ENCODE data around the gene NEDD8. TPM values are rescaled to one million over a fixed set of nuclear protein-coding genes. Genes with fewer than 3 reads are reported as not detected.

The NEDD8 gene
- total RNA-seq, 4 donors from 2014 or later = 68.6 to 109 (median 98.3) TPM

GRCh38 chr14:24179961-24180796 is 52.0 kb downstream of the NEDD8 start:
- peak in 1 of 2 donors; percentile 22 for TF ChIP-seq POLR2A (IDR thresholded peaks at IDR 0.05)
- peak; percentile 20 to 76 for TF ChIP-seq EP300 (IDR thresholded peaks at IDR 0.05)
- no peak for TF ChIP-seq CTCF (IDR thresholded peaks at IDR 0.05)
- peaks cover 0 to 100% (median 2%) of the 10 kb centered on the region in 3 donors for H3K36me3 ChIP-seq
- H3K4me3 ChIP-seq = no peak overlapping the region
- WGBS, 2 donors = 56 to 63% methylated on average over 16 to 18 of the region's 18 CpGs
- H3K9me3 ChIP-seq = no peaks in the 10 kb centered on the region
- H3K4me1 ChIP-seq = peaks cover 0 to 16% (median 4%) of the 10 kb centered on the region in 4 donors
- H3K27me3 ChIP-seq = no peaks in the 10 kb centered on the region
- H3K27ac ChIP-seq = peak overlapping the region; percentile 67 to 92 (median 82)
- no peak for DNase-seq (ENCODE audit: low spot score in 2 of 2)

- H3K4me3 ChIP-seq = no peak overlapping the region
- no peaks in the 10 kb centered on the region for H3K9me3 ChIP-seq
- TF ChIP-seq POLR2A (IDR thresholded peaks at IDR 0.05) (no peak), EP300 (IDR thresholded peaks at IDR 0.05) (no peak), CTCF (IDR thresholded peaks at IDR 0.05) (no peak)
- no peaks in the 10 kb centered on the region for H3K27me3 ChIP-seq
- peaks cover 0 to 100% (median 2%) of the 10 kb centered on the region in 3 donors for H3K36me3 ChIP-seq
- DNase-seq (ENCODE audit: low spot score in 2 of 2) = no peak
- WGBS, 2 donors = 79 to 84% methylated on average over 7 to 14 of the region's 14 CpGs
- peak overlapping the region; percentile 67 to 92 (median 82) for H3K27ac ChIP-seq
- peaks cover 0 to 16% (median 4%) of the 10 kb centered on the region in 4 donors for H3K4me1 ChIP-seq
Observed at GRCh38 chr14:24179294-24179960, 52.7 kb downstream of the NEDD8 start.

DNA sequence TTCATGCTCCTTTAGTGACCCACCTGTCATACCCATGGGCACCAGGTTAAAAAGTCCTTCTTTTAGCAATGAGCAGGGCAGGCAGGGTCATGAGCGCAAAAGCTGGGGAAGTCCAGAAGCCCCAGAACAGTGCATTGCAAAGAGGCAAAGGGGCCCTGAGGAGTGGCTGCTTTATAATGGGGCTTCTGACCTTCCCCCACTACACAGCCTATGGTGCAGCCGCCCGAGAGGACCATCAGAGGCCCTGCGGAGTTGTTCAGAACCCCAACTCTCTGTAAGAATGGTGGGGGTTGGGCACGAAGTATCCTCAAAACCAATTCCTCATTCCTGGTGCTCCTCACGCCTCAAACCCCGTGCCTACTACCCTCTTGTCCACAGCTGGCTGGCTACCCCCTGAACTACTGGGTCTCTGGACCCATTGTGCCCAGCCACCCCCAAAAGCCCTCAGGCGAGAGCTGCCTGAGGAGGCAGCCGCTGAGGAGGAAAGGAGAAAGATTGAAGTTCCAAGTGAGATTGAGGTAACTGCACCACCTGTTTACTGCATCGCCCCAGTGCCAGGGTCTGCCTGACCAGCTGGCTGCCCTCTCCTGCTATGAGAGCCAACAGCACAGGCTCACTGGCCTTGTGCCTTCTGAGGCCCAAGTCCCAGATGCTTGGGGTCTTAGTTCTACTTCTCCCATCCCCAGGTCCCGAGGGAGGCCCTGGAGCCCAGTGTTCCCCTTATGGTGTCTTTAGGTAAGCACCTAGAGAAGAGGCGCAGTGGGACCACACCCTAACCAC is 53.6 kb downstream of the NEDD8 start:
- peaks cover 0 to 100% (median 0%) of the 10 kb centered on the region in 3 donors for H3K36me3 ChIP-seq
- TF ChIP-seq CTCF (IDR thresholded peaks at IDR 0.05) (no peak), POLR2A (IDR thresholded peaks at IDR 0.05) (no peak), EP300 (IDR thresholded peaks at IDR 0.05) (no peak)
- H3K27ac ChIP-seq = peak overlapping the region in 3 of 4 donors; percentile 67 to 92 (median 89)
- no peaks in the 10 kb centered on the region for H3K9me3 ChIP-seq
- no peak overlapping the region for H3K4me3 ChIP-seq
- DNase-seq (ENCODE audit: low spot score in 2 of 2) = no peak
- no peaks in the 10 kb centered on the region for H3K27me3 ChIP-seq
- WGBS, 2 donors = 86 to 90% methylated on average over 11 to 12 of the region's 12 CpGs
- H3K4me1 ChIP-seq = peaks cover 0 to 16% (median 4%) of the 10 kb centered on the region in 4 donors

DNA sequence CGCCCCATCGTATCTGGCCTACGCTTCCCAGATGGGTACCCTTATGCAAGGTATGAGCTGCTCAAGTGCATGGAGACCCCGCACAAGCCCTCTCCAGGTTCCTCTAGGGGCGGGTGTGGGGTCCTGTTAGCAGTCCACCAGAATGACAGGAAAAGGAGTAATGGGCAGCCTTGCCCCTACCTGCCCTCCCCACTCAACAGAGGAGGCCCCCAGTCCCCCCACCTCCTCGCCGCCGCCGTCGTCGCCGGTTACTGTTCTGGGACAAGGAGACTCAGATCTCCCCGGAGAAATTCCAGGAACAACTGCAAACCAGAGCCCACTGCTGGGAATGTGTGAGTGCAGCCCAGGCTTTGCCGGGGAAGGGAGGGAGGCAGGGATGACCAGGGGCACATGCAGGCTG is 54.3 kb downstream of the NEDD8 start:
- DNase-seq (ENCODE audit: low spot score in 2 of 2) = no peak
- Histone ChIP-seq H3K9me3 (no peaks in the 10 kb centered on the region), H3K36me3 (peaks cover 0 to 99% (median 0%) of the 10 kb centered on the region in 3 donors), H3K27ac (peak overlapping the region in 2 of 4 donors; percentile 89 to 92), H3K4me1 (peaks cover 0 to 16% (median 4%) of the 10 kb centered on the region in 4 donors), H3K4me3 (no peak overlapping the region), H3K27me3 (no peaks in the 10 kb centered on the region)
- WGBS, 2 donors = 92% methylated on average over 14 of the region's 14 CpGs
- TF ChIP-seq EP300 (IDR thresholded peaks at IDR 0.05) (no peak), POLR2A (IDR thresholded peaks at IDR 0.05) (no peak), CTCF (IDR thresholded peaks at IDR 0.05) (no peak)
